ENCODE data around the gene GREB1.

The GREB1 gene

DNA sequence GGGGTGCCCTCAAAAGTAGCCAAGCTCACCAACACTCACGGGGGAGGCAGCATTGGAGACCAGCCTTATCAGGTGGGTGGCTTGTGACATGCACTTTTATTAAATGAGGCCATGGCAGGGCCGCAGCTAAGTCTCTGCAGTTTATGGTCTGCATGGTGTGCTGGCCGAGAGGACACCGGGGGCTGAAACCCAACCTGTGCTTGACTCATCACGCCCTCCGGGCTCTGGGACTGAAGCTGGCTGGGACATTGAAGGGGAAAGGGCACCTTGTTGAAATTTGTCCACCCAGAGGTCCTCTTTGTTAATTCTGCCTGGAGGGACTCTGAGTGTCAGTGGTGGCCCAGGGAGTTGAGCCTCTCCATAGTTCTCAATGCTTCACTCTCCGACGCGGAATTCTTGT is 153.9 kb downstream of the GREB1 start:
- DNase-seq = no peak

DNA sequence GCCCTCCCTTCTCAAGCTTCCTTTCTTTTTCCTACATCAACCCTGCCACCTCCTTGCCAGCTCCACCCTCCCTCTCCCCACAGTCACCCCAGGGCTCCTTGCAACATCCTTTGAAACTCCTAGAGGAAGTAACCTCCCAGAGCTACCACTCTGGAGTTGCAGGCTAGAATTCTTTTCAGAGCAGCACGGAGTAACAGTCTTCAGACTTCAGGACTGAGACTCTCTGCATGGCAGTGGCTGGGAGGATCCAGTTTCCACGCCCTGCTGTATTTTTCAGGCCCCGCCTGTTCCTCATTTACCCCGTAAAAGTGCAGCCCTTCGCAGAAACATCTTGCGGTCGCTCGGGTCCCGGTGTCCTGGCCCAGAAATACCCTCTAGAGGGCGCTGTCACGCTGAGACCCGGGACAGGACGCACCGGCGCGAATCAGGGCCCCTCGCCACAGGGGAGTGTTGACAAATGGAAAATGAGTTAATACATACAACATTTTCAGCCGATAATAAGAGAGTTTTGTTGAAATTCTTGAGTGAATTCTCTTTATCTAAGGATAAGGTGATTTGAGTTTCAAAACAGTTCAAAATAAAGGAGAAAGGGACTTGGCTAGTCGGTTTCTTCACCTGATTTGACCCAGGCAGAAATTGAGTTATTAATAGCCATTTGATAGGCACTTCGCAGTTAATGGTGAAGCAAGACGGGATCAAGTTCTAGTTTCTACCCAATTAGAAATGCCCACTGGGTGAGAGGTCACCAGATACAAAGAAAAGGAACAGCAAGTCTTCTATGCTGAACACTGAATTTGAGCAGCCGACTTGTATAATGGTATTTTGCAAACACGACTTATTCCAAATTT is 154.6 kb downstream of the GREB1 start:
- peak; percentile 83 for DNase-seq

DNA sequence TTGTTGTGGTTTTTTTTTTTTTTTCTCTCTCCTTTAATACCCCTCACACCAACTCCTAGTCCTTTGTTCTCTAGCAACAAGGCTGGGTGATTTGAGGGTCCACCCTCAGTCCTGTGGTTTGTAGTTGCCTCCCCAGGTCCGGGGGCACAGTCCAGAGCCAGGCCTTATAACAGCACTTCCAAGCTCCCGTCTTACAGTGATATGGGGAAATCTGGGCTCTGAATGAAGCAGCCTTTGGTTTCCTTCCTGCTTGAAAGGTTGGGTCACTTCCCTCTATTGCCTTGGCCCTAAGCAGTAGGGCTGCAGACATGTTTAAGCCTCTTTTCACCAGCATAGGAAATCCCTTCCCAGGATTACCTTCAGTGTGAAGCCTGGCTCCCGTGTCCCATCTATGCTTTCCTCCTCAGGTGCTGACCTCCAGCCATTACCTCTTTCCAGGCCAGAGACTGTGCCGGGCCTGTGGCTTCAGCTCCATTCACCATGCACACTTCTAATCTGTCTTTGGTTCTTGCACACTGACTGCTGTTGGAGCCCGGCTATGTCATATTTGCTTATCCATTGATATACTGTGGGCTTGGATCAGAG is 157.3 kb downstream of the GREB1 start:
- peak; percentile 82 for DNase-seq
